ENCODE results near the gene SLC25A33. TPM values are rescaled to one million over a fixed set of nuclear protein-coding genes. Genes with fewer than 3 reads are reported as not detected.

Gene SLC25A33
- total RNA-seq, 1 donor from 2014 or later = 20.8 TPM

GRCh38 chr1:9603307-9603706, 64.0 kb downstream of the SLC25A33 start:
- no peaks in the 10 kb centered on the region for H3K4me1 Mint-ChIP-seq
- H3K36me3 Mint-ChIP-seq = peaks cover 5% of the 10 kb centered on the region
- TF ChIP-seq EZH2 (IDR thresholded peaks at IDR 0.05) (no peak), EZH2phosphoT487 (IDR thresholded peaks at IDR 0.05) (no peak), CTCF (IDR thresholded peaks at IDR 0.05) (no peak)
- DNase-seq (ENCODE audit: low spot score) = no peak
- Histone ChIP-seq H3K27ac (no peak overlapping the region), H3K4me1 (no peaks in the 10 kb centered on the region), H3K79me2 (ENCODE audit: low read depth) (no peaks in the 10 kb centered on the region), H3K36me3 (no peaks in the 10 kb centered on the region), H3K4me3 (no peak overlapping the region), H3K9ac (no peak overlapping the region), H3K4me2 (no peak overlapping the region), H3K27me3 (no peaks in the 10 kb centered on the region), H2AFZ (replicated peaks) (no peak overlapping the region), H3F3A (ENCODE audit: low read depth) (no peaks in the 10 kb centered on the region), H4K20me1 (ENCODE audit: low read depth) (peaks cover 9% of the 10 kb centered on the region), H3K9me3 (ENCODE audit: low read depth) (no peaks in the 10 kb centered on the region)
- H3K27me3 Mint-ChIP-seq (ENCODE audit: insufficient read depth, low read depth) = peaks cover 4% of the 10 kb centered on the region
- no peaks in the 10 kb centered on the region for H3K9me3 Mint-ChIP-seq
- H3K27ac Mint-ChIP-seq = no peak overlapping the region
- no peak overlapping the region for H3K4me3 Mint-ChIP-seq

- H3K36me3 Mint-ChIP-seq = peaks cover 5% of the 10 kb centered on the region
- Histone ChIP-seq H3K4me2 (no peak overlapping the region), H3K79me2 (ENCODE audit: low read depth) (no peaks in the 10 kb centered on the region), H4K20me1 (ENCODE audit: low read depth) (peaks cover 9% of the 10 kb centered on the region), H3K4me3 (no peak overlapping the region), H3K9me3 (ENCODE audit: low read depth) (no peaks in the 10 kb centered on the region), H3K4me1 (no peaks in the 10 kb centered on the region), H3K36me3 (no peaks in the 10 kb centered on the region), H3F3A (ENCODE audit: low read depth) (no peaks in the 10 kb centered on the region), H2AFZ (replicated peaks) (no peak overlapping the region), H3K27me3 (no peaks in the 10 kb centered on the region), H3K9ac (no peak overlapping the region), H3K27ac (no peak overlapping the region)
- TF ChIP-seq CTCF (IDR thresholded peaks at IDR 0.05) (no peak), EZH2phosphoT487 (IDR thresholded peaks at IDR 0.05) (no peak), EZH2 (IDR thresholded peaks at IDR 0.05) (no peak)
- H3K4me1 Mint-ChIP-seq = no peaks in the 10 kb centered on the region
- no peak for DNase-seq (ENCODE audit: low spot score)
- no peaks in the 10 kb centered on the region for H3K9me3 Mint-ChIP-seq
- no peak overlapping the region for H3K4me3 Mint-ChIP-seq
- peaks cover 4% of the 10 kb centered on the region for H3K27me3 Mint-ChIP-seq (ENCODE audit: insufficient read depth, low read depth)
- H3K27ac Mint-ChIP-seq = no peak overlapping the region
Observed at GRCh38 chr1:9603766-9604753, 64.8 kb downstream of the SLC25A33 start.

GRCh38 chr1:9604836-9605235, 65.6 kb downstream of the SLC25A33 start:
- Histone ChIP-seq H2AFZ (replicated peaks) (no peak overlapping the region), H3K4me1 (no peaks in the 10 kb centered on the region), H3K9ac (no peak overlapping the region), H4K20me1 (ENCODE audit: low read depth) (peaks cover 9% of the 10 kb centered on the region), H3F3A (ENCODE audit: low read depth) (no peaks in the 10 kb centered on the region), H3K36me3 (no peaks in the 10 kb centered on the region), H3K4me2 (no peak overlapping the region), H3K9me3 (ENCODE audit: low read depth) (no peaks in the 10 kb centered on the region), H3K79me2 (ENCODE audit: low read depth) (no peaks in the 10 kb centered on the region), H3K27me3 (no peaks in the 10 kb centered on the region), H3K27ac (no peak overlapping the region), H3K4me3 (no peak overlapping the region)
- Mint-ChIP-seq H3K4me3 (no peak overlapping the region), H3K36me3 (peaks cover 5% of the 10 kb centered on the region), H3K4me1 (no peaks in the 10 kb centered on the region), H3K9me3 (no peaks in the 10 kb centered on the region), H3K27me3 (ENCODE audit: insufficient read depth, low read depth) (peaks cover 4% of the 10 kb centered on the region), H3K27ac (no peak overlapping the region)
- DNase-seq (ENCODE audit: low spot score) = no peak
- TF ChIP-seq EZH2 (IDR thresholded peaks at IDR 0.05) (no peak), CTCF (IDR thresholded peaks at IDR 0.05) (no peak), EZH2phosphoT487 (IDR thresholded peaks at IDR 0.05) (no peak)

Measured in neural progenitor cell (in vitro differentiated cells).